GM23338 (cell line): Measurements from ENCODE around the gene KCNE1. TPM values are rescaled to one million over a fixed set of nuclear protein-coding genes. Genes with fewer than 3 reads are reported as not detected.

Experiments used
- ATAC-seq: fragments of 200-7000 bp; cut with Tn5 transposase; 3 replicates; pipeline ENCODE4 v1.9.1; 2020
- DNase-seq: peaks from one replicate; pipeline ENCODE4 v3.0.0-alpha.2; 2015; ENCODE audit warnings: low spot score
- H2AFZ ChIP-seq: fragments of 200-600 bp; sonication (generic); 2 replicates; pipeline ENCODE4 v1.8.0; 2016; ENCODE audit warnings: antibody characterized with exemption, mild to moderate bottlenecking, moderate library complexity
- H3F3A ChIP-seq: fragments of 200-600 bp; sonication (generic); replicated peaks from 2 replicates; pipeline ENCODE4 v1.8.0; 2017; ENCODE audit warnings: antibody characterized with exemption, mixed run types, low read depth
- H3K27ac ChIP-seq: fragments of 200-600 bp; sonication (generic); 2 replicates; pipeline ENCODE4 v1.6.1; 2016; ENCODE audit warnings: low read depth
- H3K27me3 ChIP-seq: fragments of 200-600 bp; sonication (generic); 2 replicates; pipeline ENCODE4 v1.8.0; 2016; ENCODE audit warnings: mild to moderate bottlenecking, mixed run types, moderate library complexity; ENCODE audit not compliant: insufficient read depth
- H3K36me3 ChIP-seq: fragments of 200-600 bp; sonication (generic); 2 replicates; pipeline ENCODE4 v1.8.0; 2016; ENCODE audit warnings: mild to moderate bottlenecking; ENCODE audit not compliant: insufficient read depth
- H3K4me1 ChIP-seq: fragments of 200-600 bp; sonication (generic); 2 replicates; pipeline ENCODE4 v1.8.0; 2016; ENCODE audit warnings: mild to moderate bottlenecking, moderate library complexity; ENCODE audit not compliant: insufficient read depth
- H3K4me2 ChIP-seq: fragments of 200-600 bp; sonication (generic); 2 replicates; pipeline ENCODE4 v1.7.1; 2017; ENCODE audit warnings: mixed run types
- H3K4me3 ChIP-seq: fragments of 200-600 bp; sonication (generic); 2 replicates; pipeline ENCODE4 v1.6.1; 2016; ENCODE audit warnings: mixed run types
- H3K79me2 ChIP-seq: fragments of 200-600 bp; sonication (generic); replicated peaks from 2 replicates; pipeline ENCODE4 v1.8.0; 2017; ENCODE audit warnings: mild to moderate bottlenecking; ENCODE audit not compliant: insufficient read depth
- H3K9me2 ChIP-seq: fragments of 200-600 bp; sonication (generic); 2 replicates; pipeline ENCODE4 v1.8.0; 2017; ENCODE audit not compliant: insufficient read depth
- H4K20me1 ChIP-seq: fragments of 200-600 bp; sonication (generic); replicated peaks from 2 replicates; pipeline ENCODE4 v1.8.0; 2017; ENCODE audit warnings: mild to moderate bottlenecking; ENCODE audit not compliant: insufficient read depth
- H3K27ac Mint-ChIP-seq: 2 replicates; pipeline ENCODE4 v1.8.0; 2020; ENCODE audit warnings: inconsistent platforms, mild to moderate bottlenecking, moderate library complexity, mixed read lengths
- H3K27me3 Mint-ChIP-seq: 3 replicates; pipeline ENCODE4 v1.8.0; 2022; ENCODE audit warnings: low read depth, mild to moderate bottlenecking, moderate library complexity, mixed read lengths, inconsistent platforms; ENCODE audit not compliant: insufficient read depth, poor library complexity
- H3K36me3 Mint-ChIP-seq: 3 replicates; pipeline ENCODE4 v1.8.0; 2021; ENCODE audit warnings: low read depth, mild to moderate bottlenecking, inconsistent platforms, moderate library complexity, mixed read lengths
- H3K4me1 Mint-ChIP-seq: 3 replicates; pipeline ENCODE4 v1.8.0; 2020; ENCODE audit warnings: mild to moderate bottlenecking, inconsistent platforms, mixed read lengths
- H3K4me3 Mint-ChIP-seq: 3 replicates; pipeline ENCODE4 v1.8.0; 2021; ENCODE audit warnings: moderate library complexity, mild to moderate bottlenecking, inconsistent platforms, mixed read lengths
- H3K9me3 Mint-ChIP-seq: 3 replicates; pipeline ENCODE4 v1.8.0; 2020; ENCODE audit warnings: moderate library complexity, mild to moderate bottlenecking, inconsistent platforms, mixed read lengths
- CREB1 ChIP-seq: fragments of 250-450 bp; sonication (Bioruptor Pico); IDR thresholded peaks from 2 replicates; pipeline ENCODE4 v1.5.0; 2020; ENCODE audit warnings: low read depth, mild to moderate bottlenecking, moderate library complexity
- CTCF ChIP-seq, 2 experiments: fragments of 200-600 bp in 1 of 2; sonication (generic) in 1 of 2; conservative IDR thresholded peaks; 2 replicates each; pipeline versions ENCODE4 v1.5.1 to v1.6.1; 2016 to 2017; ENCODE audit warnings: antibody characterized with exemption in 2 of 2, low read depth in 2 of 2, mild to moderate bottlenecking in 2 of 2, moderate library complexity in 1 of 2
- EZH2 ChIP-seq: fragments of 200-600 bp; sonication (generic); IDR thresholded peaks from one replicate; pipeline ENCODE4 v1.8.0; 2017; ENCODE audit warnings: antibody characterized with exemption, mild to moderate bottlenecking, low read depth; ENCODE audit not compliant: unreplicated experiment
- EZH2phosphoT487 ChIP-seq: fragments of 200-600 bp; sonication (generic); IDR thresholded peaks from one replicate; pipeline ENCODE4 v1.8.1; 2018; ENCODE audit warnings: antibody characterized with exemption; ENCODE audit not compliant: unreplicated experiment
- JUNB ChIP-seq: IDR thresholded peaks from one replicate; pipeline ENCODE4 v1.6.1; 2016; ENCODE audit warnings: antibody characterized with exemption; ENCODE audit not compliant: unreplicated experiment
- NANOG ChIP-seq: IDR thresholded peaks from 2 replicates; pipeline ENCODE4 v1.6.1; 2016; ENCODE audit warnings: antibody characterized with exemption, borderline replicate concordance
- POLR2AphosphoS5 ChIP-seq: IDR thresholded peaks from 2 replicates; pipeline ENCODE4 v1.6.1; 2016; ENCODE audit warnings: antibody characterized with exemption, low read depth
- REST ChIP-seq: IDR thresholded peaks from one replicate; pipeline ENCODE4 v1.6.1; 2018; ENCODE audit warnings: antibody characterized with exemption; ENCODE audit not compliant: unreplicated experiment
- STAT1 ChIP-seq: IDR thresholded peaks from one replicate; pipeline ENCODE4 v1.6.1; 2016; ENCODE audit warnings: antibody characterized with exemption; ENCODE audit not compliant: unreplicated experiment
- ZNF114 ChIP-seq: fragments of 250-450 bp; sonication (Bioruptor Pico); IDR thresholded peaks from 2 replicates; pipeline ENCODE4 v1.5.0; 2020; ENCODE audit warnings: mild to moderate bottlenecking, moderate library complexity
- ZNF331 ChIP-seq: fragments of 250-450 bp; sonication (Bioruptor Pico); IDR thresholded peaks from 2 replicates; pipeline ENCODE4 v1.5.0; 2020; ENCODE audit warnings: low read depth, mild to moderate bottlenecking, moderate library complexity
- polyA plus RNA-seq: library from polyadenylated mRNA; unstranded; fragments of >200 nt; fragmentation: Nextera tagmentation; extraction: Ambion mirVana; gene quantifications from 2 replicates; pipeline ENCODE4 v1.2.1, GENCODE V29; 2016
- total RNA-seq: library from RNA; depleted of rRNA; stranded (reverse); fragments of >200 nt; shearing (Covaris generic); gene quantifications from 2 replicates; pipeline ENCODE4 v1.2.3, GENCODE V29; 2014
- TF ChIP-seq, protein P1 (sequence below): IDR thresholded peaks from 2 replicates; pipeline ENCODE4 v1.6.1; 2016; ENCODE audit warnings: antibody characterized with exemption
- TF ChIP-seq, protein P2 (sequence below): fragments of 250-450 bp; sonication (Bioruptor Pico); IDR thresholded peaks from 2 replicates; pipeline ENCODE4 v1.5.0; 2020; ENCODE audit warnings: mild to moderate bottlenecking, moderate library complexity

Gene KCNE1
- total and polyA plus RNA-seq, 2 experiments from 2014 or later: 0.07 TPM; not detected in 1

DNA sequence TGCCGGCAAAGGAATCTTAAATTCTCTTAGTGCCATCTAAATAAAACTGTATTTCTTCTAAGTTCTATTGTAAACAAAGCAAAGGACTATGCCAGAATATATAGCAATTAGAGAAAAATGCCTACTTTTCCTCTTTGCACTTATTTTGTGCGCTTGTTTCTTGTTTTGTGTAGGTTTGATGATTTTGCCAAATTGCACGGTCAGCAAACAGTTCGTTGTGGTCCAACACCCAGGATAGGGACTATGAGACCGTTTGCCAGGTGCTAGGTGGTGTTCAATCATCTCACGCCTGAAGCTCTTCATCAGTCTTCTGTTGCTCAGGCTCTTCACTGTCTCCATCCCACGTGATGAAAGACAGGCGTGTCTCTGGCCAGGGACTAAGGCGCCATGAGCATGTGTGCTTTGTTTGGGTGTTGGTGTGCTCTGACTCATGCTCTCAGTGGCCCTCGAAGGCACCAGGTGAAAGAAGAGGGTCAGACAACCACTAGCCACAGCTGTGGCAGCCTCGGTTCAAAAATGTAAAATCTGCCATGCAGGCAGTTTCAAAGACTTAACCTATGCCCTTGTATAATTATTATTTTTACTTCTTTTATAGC, 36.9 kb upstream of the KCNE1 start:
- Histone ChIP-seq H3K4me1 (peaks cover 3% of the 10 kb centered on the region; the same call in 1 of the 2 replicates), H3K4me2 (no peak overlapping the region), H3K27ac (no peak overlapping the region), H3F3A (no peaks in the 10 kb centered on the region), H3K27me3 (no peaks in the 10 kb centered on the region), H3K79me2 (no peaks in the 10 kb centered on the region), H4K20me1 (no peaks in the 10 kb centered on the region), H2AFZ (no peak overlapping the region), H3K36me3 (no peaks in the 10 kb centered on the region), H3K9me2 (peaks cover 15% of the 10 kb centered on the region), H3K4me3 (no peak overlapping the region)
- DNase-seq: no peak
- Mint-ChIP-seq H3K27ac (no peak overlapping the region), H3K9me3 (peaks cover 10% of the 10 kb centered on the region; the same call in 2 of the 3 replicates), H3K4me1 (peaks cover 18% of the 10 kb centered on the region), H3K4me3 (no peak overlapping the region), H3K27me3 (peaks cover 2% of the 10 kb centered on the region), H3K36me3 (peaks cover 4% of the 10 kb centered on the region; the same call in 1 of the 3 replicates)
- ATAC-seq: no peak
- no peak for TF ChIP-seq REST
- TF ChIP-seq JUNB: no peak
- no peak for TF ChIP-seq ZNF331
- TF ChIP-seq CREB1 (CRISPR knock-in tag): no peak
- no peak for TF ChIP-seq CTCF (conservative IDR thresholded peaks at IDR 0.05; ENCODE audit: low read depth in 2 of 2)
- TF ChIP-seq POLR2AphosphoS5: no peak
- TF ChIP-seq EZH2phosphoT487: no peak
- no peak for TF ChIP-seq ZNF114 (CRISPR knock-in tag)
- TF ChIP-seq STAT1: no peak
- TF ChIP-seq, protein P1, sequence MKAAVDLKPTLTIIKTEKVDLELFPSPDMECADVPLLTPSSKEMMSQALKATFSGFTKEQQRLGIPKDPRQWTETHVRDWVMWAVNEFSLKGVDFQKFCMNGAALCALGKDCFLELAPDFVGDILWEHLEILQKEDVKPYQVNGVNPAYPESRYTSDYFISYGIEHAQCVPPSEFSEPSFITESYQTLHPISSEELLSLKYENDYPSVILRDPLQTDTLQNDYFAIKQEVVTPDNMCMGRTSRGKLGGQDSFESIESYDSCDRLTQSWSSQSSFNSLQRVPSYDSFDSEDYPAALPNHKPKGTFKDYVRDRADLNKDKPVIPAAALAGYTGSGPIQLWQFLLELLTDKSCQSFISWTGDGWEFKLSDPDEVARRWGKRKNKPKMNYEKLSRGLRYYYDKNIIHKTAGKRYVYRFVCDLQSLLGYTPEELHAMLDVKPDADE: no peak
- TF ChIP-seq EZH2: no peak
- no peak for TF ChIP-seq NANOG
- TF ChIP-seq, protein P2, sequence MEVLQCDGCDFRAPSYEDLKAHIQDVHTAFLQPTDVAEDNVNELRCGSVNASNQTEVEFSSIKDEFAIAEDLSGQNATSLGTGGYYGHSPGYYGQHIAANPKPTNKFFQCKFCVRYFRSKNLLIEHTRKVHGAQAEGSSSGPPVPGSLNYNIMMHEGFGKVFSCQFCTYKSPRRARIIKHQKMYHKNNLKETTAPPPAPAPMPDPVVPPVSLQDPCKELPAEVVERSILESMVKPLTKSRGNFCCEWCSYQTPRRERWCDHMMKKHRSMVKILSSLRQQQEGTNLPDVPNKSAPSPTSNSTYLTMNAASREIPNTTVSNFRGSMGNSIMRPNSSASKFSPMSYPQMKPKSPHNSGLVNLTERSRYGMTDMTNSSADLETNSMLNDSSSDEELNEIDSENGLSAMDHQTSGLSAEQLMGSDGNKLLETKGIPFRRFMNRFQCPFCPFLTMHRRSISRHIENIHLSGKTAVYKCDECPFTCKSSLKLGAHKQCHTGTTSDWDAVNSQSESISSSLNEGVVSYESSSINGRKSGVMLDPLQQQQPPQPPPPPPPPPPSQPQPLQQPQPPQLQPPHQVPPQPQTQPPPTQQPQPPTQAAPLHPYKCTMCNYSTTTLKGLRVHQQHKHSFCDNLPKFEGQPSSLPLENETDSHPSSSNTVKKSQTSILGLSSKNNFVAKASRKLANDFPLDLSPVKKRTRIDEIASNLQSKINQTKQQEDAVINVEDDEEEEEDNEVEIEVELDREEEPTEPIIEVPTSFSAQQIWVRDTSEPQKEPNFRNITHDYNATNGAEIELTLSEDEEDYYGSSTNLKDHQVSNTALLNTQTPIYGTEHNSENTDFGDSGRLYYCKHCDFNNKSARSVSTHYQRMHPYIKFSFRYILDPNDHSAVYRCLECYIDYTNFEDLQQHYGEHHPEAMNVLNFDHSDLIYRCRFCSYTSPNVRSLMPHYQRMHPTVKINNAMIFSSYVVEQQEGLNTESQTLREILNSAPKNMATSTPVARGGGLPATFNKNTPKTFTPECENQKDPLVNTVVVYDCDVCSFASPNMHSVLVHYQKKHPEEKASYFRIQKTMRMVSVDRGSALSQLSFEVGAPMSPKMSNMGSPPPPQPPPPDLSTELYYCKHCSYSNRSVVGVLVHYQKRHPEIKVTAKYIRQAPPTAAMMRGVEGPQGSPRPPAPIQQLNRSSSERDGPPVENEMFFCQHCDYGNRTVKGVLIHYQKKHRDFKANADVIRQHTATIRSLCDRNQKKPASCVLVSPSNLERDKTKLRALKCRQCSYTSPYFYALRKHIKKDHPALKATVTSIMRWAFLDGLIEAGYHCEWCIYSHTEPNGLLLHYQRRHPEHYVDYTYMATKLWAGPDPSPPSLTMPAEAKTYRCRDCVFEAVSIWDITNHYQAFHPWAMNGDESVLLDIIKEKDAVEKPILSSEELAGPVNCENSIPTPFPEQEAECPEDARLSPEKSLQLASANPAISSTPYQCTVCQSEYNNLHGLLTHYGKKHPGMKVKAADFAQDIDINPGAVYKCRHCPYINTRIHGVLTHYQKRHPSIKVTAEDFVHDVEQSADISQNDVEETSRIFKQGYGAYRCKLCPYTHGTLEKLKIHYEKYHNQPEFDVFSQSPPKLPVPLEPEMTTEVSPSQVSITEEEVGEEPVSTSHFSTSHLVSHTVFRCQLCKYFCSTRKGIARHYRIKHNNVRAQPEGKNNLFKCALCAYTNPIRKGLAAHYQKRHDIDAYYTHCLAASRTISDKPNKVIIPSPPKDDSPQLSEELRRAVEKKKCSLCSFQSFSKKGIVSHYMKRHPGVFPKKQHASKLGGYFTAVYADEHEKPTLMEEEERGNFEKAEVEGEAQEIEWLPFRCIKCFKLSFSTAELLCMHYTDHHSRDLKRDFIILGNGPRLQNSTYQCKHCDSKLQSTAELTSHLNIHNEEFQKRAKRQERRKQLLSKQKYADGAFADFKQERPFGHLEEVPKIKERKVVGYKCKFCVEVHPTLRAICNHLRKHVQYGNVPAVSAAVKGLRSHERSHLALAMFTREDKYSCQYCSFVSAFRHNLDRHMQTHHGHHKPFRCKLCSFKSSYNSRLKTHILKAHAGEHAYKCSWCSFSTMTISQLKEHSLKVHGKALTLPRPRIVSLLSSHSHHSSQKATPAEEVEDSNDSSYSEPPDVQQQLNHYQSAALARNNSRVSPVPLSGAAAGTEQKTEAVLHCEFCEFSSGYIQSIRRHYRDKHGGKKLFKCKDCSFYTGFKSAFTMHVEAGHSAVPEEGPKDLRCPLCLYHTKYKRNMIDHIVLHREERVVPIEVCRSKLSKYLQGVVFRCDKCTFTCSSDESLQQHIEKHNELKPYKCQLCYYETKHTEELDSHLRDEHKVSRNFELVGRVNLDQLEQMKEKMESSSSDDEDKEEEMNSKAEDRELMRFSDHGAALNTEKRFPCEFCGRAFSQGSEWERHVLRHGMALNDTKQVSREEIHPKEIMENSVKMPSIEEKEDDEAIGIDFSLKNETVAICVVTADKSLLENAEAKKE (CRISPR knock-in tag): no peak
